ENCODE measurements around the gene CCT5.

Gene CCT5

DNA sequence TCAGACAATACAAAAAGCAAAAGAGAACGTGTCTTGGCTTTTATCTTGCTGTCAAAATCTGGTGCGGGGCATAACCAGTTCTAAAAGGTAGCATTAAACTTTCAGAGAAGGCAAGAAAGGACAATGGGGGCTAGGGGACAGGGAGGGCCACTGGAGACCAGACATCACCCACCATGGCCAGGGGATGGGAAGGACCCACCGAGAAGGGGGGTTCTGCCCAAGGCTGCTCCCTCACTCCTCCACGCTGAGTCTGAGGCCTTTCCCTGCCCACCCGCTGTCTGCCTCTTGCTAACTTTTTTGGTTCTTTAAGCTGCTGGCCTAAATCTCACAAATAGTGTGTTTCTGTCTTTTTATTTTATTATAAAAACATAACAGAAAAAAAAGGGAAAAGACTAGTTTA, 34.0 kb upstream of the CCT5 start:
- TF ChIP-seq, protein P1, sequence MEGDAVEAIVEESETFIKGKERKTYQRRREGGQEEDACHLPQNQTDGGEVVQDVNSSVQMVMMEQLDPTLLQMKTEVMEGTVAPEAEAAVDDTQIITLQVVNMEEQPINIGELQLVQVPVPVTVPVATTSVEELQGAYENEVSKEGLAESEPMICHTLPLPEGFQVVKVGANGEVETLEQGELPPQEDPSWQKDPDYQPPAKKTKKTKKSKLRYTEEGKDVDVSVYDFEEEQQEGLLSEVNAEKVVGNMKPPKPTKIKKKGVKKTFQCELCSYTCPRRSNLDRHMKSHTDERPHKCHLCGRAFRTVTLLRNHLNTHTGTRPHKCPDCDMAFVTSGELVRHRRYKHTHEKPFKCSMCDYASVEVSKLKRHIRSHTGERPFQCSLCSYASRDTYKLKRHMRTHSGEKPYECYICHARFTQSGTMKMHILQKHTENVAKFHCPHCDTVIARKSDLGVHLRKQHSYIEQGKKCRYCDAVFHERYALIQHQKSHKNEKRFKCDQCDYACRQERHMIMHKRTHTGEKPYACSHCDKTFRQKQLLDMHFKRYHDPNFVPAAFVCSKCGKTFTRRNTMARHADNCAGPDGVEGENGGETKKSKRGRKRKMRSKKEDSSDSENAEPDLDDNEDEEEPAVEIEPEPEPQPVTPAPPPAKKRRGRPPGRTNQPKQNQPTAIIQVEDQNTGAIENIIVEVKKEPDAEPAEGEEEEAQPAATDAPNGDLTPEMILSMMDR (IDR thresholded peaks at IDR 0.05), result no peak

GRCh38 chr5:10218658-10219057, 31.4 kb upstream of the CCT5 start:
- TF ChIP-seq, protein P1 (IDR thresholded peaks at IDR 0.05), result no peak

DNA sequence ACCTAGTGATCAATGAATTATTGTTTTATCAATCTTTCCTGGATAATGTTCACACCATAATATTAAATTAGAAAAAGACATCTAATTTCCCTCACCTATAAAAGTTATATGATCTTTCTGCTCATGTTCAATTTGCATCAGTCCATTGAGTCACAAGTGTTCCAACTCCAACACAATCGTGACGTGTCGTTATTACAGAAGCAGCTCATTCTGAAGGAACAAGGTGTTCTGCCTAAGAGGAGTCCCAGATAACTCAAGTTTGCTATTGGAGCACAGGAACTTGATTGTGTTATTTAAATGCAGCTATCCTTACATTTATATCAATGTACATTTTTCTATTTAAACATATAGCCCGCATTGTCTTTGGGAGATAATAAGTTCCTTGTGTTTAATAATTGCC, 31.0 kb upstream of the CCT5 start:
- TF ChIP-seq, protein P1 (IDR thresholded peaks at IDR 0.05), result no peak

DNA sequence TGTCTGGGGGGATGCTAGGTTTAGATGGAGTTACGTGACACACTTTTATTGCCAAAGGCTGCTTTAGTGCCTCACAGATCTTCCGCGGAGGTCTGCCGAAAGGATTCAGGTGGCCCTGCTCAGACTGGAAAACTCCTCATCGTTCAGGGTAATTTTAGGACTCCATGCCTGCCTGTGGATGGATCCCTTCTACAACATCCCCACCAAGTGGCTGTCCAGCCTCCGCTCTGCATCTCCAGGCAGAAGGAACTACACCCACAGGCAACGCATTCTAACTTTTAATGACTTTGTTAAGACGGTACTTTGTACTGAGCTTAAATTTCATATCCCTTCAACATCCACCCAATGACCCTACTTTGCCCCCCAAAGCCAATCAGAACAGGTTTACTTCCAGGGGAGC, 29.8 kb upstream of the CCT5 start:
- TF ChIP-seq, protein P1 (IDR thresholded peaks at IDR 0.05), result no peak

DNA sequence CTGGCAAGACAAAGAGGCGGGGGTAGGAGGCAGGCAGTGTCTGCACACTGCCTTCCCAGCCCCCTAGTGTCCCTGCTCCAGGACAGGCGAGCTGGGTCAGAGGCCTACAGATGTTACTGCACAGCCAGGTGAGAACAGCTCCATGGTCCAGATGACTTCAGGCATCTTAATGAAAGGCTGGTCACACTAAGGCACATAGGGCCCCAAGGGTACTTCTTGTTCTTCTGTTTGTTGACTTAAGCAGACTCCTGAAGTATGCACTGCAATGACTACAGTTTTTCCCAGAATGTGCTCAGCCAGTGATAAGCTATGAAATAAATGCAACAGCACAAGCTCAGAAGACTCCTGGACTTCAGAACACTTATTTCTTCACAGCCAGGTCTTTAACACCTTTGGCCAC, 27.8 kb upstream of the CCT5 start:
- TF ChIP-seq, protein P1 (IDR thresholded peaks at IDR 0.05), result no peak

- TF ChIP-seq, protein P1 (IDR thresholded peaks at IDR 0.05), result no peak
Measured at GRCh38 chr5:10227379-10227778, 22.7 kb upstream of the CCT5 start.

DNA sequence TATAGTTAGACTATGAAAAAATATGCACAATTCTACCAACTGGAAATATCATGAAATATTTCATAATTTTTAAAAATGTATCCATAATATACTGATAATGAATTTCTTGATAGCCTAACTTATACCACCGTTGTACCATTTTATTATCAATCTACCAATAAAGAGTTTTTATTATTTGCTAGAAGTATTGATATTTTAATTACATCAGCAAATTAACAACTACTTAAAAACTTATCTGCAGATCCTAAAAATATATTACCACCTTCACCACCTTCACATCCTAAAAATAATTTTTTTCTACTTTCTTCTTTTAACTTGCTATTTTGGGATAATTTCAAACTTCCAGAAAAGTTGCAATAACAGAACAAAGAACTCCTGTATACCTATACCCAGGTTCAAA, 21.8 kb upstream of the CCT5 start:
- TF ChIP-seq, protein P1 (IDR thresholded peaks at IDR 0.05), result no peak

GRCh38 chr5:10229306-10230048, 20.6 kb upstream of the CCT5 start:
- TF ChIP-seq, protein P1 (IDR thresholded peaks at IDR 0.05), result no peak
